Type B pancreatic cell (in vitro differentiated cells): Measurements from ENCODE around the gene AUH. TPM values are rescaled to one million over a fixed set of nuclear protein-coding genes. Genes with fewer than 3 reads are reported as not detected.

ENCODE experiments used
- DNase-seq: peaks from one replicate; pipeline ENCODE4 v3.0.0; 2021; ENCODE audit warnings: mixed read lengths; ENCODE audit not compliant: unreplicated experiment; ENCODE audit errors: extremely low spot score
- H3K27ac Mint-ChIP-seq: 2 replicates; pipeline ENCODE4 v1.8.0; 2021; ENCODE audit warnings: mild to moderate bottlenecking, mixed read lengths
- H3K27me3 Mint-ChIP-seq: 2 replicates; pipeline ENCODE4 v1.8.0; 2021; ENCODE audit warnings: mixed read lengths
- H3K36me3 Mint-ChIP-seq: 2 replicates; pipeline ENCODE4 v1.8.0; 2021; ENCODE audit warnings: mixed read lengths
- H3K4me1 Mint-ChIP-seq: one replicate; pipeline ENCODE4 v1.8.0; 2021; ENCODE audit warnings: mixed read lengths; ENCODE audit not compliant: unreplicated experiment
- H3K4me3 Mint-ChIP-seq: 2 replicates; pipeline ENCODE4 v1.8.0; 2021; ENCODE audit warnings: mild to moderate bottlenecking, mixed read lengths
- H3K9me3 Mint-ChIP-seq: 2 replicates; pipeline ENCODE4 v1.8.0; 2021; ENCODE audit warnings: mixed read lengths
- CTCF ChIP-seq: fragments of 200-600 bp; sonication (generic); conservative IDR thresholded peaks from 2 replicates; pipeline ENCODE4 v1.5.0; 2021; ENCODE audit warnings: antibody characterized with exemption, mild to moderate bottlenecking
- total RNA-seq: library from RNA; stranded (reverse); gene quantifications from 2 replicates; pipeline ENCODE4 v1.2.1, GENCODE V29; 2021; ENCODE audit warnings: low replicate concordance

AUH gene
- total RNA-seq, 1 donor from 2014 or later: 25.0 TPM

- peaks cover 7% of the 10 kb centered on the region for H3K36me3 Mint-ChIP-seq
- no peak for DNase-seq
- no peak for TF ChIP-seq CTCF
- H3K4me1 Mint-ChIP-seq: peaks cover 19% of the 10 kb centered on the region
- H3K27me3 Mint-ChIP-seq: no peaks in the 10 kb centered on the region
- H3K9me3 Mint-ChIP-seq: peaks cover under 1% of the 10 kb centered on the region
- no peak overlapping the region for H3K27ac Mint-ChIP-seq
- H3K4me3 Mint-ChIP-seq: no peak overlapping the region
These were observed 105.5 kb downstream of the AUH start for GRCh38 chr9:91256235-91256634.

DNA sequence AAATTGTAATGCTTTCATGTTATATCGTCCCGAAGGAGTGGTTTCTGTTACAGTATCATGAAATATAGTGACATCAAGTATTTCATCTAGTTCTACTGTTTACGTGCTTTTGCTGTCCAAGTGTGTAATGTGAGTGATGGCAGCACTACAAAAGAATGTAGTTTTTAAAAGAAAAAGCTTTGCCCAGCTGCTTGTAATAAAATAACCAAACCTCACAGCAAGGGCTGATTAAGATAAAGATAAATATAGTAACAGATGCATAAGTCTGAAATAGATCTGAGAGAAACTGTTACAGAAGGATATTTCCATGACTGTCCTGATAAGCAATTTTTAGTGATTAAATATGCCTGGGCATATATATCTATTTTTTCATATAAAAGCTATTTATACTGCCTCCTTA, 106.4 kb downstream of the AUH start:
- Mint-ChIP-seq H3K4me3 (no peak overlapping the region), H3K4me1 (peaks cover 19% of the 10 kb centered on the region), H3K27ac (no peak overlapping the region), H3K36me3 (peaks cover 4% of the 10 kb centered on the region), H3K27me3 (no peaks in the 10 kb centered on the region), H3K9me3 (no peaks in the 10 kb centered on the region)
- TF ChIP-seq CTCF: no peak
- DNase-seq: no peak

DNA sequence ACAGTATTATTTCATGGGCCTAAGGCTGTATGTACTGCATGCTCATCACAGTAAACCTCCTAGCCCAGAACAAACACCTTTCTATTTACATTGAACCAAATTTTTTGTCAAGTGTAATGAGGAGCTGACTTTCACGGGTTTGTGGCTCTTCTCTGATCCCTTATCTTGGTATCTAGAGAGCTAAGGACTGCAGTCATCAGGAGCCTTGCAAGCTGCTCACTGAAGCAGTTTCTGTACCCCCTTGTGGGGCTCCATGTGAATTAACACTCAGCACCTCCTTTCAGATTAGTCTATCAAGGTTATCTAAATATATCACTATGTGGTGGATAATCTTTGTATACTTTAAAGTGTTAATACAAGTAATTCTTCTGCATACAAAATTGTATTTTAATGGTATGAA, 108.2 kb downstream of the AUH start:
- H3K36me3 Mint-ChIP-seq: peaks cover 4% of the 10 kb centered on the region
- DNase-seq: no peak
- H3K4me1 Mint-ChIP-seq: peaks cover 25% of the 10 kb centered on the region
- no peak overlapping the region for H3K4me3 Mint-ChIP-seq
- H3K27ac Mint-ChIP-seq: no peak overlapping the region
- peak; percentile 29 for TF ChIP-seq CTCF
- H3K9me3 Mint-ChIP-seq: no peaks in the 10 kb centered on the region
- no peaks in the 10 kb centered on the region for H3K27me3 Mint-ChIP-seq

GRCh38 chr9:91248707-91249106, 113.0 kb downstream of the AUH start:
- no peak for TF ChIP-seq CTCF
- Mint-ChIP-seq H3K9me3 (no peaks in the 10 kb centered on the region), H3K36me3 (peaks cover 4% of the 10 kb centered on the region), H3K27ac (no peak overlapping the region), H3K4me1 (peaks cover 28% of the 10 kb centered on the region), H3K4me3 (no peak overlapping the region), H3K27me3 (no peaks in the 10 kb centered on the region)
- no peak for DNase-seq

DNA sequence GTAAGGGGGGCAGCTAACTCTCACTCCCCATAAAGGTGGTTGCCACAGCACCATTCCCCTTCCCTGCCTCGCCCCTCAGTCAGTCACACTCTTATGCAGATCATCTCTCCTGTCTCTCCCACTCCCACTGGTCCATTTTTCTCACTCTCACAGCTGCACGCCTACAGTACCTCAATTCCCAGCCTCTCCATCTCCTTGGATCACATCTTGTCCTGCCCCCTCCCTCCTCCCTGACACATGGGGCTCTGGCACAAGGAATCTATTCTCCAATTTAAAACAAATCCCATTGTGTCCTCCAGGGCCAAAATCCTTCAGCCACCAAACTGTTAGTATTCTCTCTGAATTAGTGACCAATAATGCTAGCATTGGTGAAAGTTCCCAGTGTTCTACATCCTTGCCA, 114.4 kb downstream of the AUH start:
- H3K4me1 Mint-ChIP-seq: peaks cover 28% of the 10 kb centered on the region
- H3K36me3 Mint-ChIP-seq: peaks cover under 1% of the 10 kb centered on the region
- no peaks in the 10 kb centered on the region for H3K9me3 Mint-ChIP-seq
- H3K4me3 Mint-ChIP-seq: no peak overlapping the region
- DNase-seq: no peak
- H3K27me3 Mint-ChIP-seq: no peaks in the 10 kb centered on the region
- no peak overlapping the region for H3K27ac Mint-ChIP-seq
- no peak for TF ChIP-seq CTCF

DNA sequence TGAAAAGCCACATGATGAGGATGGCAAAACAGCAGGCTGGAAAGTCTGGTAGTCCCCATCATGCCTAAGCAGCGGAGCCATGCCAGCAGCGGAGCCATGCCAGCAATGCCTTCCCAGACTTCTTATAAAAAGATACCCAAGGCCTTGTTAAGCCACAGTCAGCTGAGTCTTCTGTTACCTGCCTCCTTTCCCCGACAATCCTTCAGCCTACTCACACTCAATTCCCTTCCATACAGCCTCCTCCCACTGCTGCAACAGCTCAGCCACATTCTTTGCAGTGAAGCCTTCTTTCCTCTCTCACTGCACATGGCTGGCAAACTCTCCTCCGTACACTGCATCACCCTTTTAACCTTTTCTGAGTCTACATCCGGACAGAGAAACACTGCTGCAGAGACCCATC, 114.9 kb downstream of the AUH start:
- no peak overlapping the region for H3K27ac Mint-ChIP-seq
- H3K4me3 Mint-ChIP-seq: no peak overlapping the region
- H3K4me1 Mint-ChIP-seq: peaks cover 28% of the 10 kb centered on the region
- H3K36me3 Mint-ChIP-seq: no peaks in the 10 kb centered on the region
- H3K27me3 Mint-ChIP-seq: no peaks in the 10 kb centered on the region
- no peak for TF ChIP-seq CTCF
- H3K9me3 Mint-ChIP-seq: no peaks in the 10 kb centered on the region
- no peak for DNase-seq
